ENCODE measurements around the gene ADGRF1.

ADGRF1 gene

GRCh38 chr6:46959419-46959818, 82.7 kb downstream of the ADGRF1 start:
- DNase-seq (ENCODE audit: extremely low read depth, insufficient read length): no peak
- H3K4me3 ChIP-seq (replicated peaks; ENCODE audit: low read depth, low read length): no peak overlapping the region
- H3K27me3 ChIP-seq (replicated peaks; ENCODE audit: control insufficient read depth, insufficient read depth, low read length): no peaks in the 10 kb centered on the region; the same call in 1 of the 2 replicates
- no peaks in the 10 kb centered on the region for H3K36me3 ChIP-seq (ENCODE audit: control insufficient read depth, insufficient read depth, low read length)
- TF ChIP-seq, protein P1, sequence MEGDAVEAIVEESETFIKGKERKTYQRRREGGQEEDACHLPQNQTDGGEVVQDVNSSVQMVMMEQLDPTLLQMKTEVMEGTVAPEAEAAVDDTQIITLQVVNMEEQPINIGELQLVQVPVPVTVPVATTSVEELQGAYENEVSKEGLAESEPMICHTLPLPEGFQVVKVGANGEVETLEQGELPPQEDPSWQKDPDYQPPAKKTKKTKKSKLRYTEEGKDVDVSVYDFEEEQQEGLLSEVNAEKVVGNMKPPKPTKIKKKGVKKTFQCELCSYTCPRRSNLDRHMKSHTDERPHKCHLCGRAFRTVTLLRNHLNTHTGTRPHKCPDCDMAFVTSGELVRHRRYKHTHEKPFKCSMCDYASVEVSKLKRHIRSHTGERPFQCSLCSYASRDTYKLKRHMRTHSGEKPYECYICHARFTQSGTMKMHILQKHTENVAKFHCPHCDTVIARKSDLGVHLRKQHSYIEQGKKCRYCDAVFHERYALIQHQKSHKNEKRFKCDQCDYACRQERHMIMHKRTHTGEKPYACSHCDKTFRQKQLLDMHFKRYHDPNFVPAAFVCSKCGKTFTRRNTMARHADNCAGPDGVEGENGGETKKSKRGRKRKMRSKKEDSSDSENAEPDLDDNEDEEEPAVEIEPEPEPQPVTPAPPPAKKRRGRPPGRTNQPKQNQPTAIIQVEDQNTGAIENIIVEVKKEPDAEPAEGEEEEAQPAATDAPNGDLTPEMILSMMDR (IDR thresholded peaks at IDR 0.05; ENCODE audit: insufficient read depth, low read length, poor library complexity, severe bottlenecking): no peak

GRCh38 chr6:46956409-46956808, 85.7 kb downstream of the ADGRF1 start:
- no peak overlapping the region for H3K4me3 ChIP-seq (replicated peaks; ENCODE audit: low read depth, low read length)
- TF ChIP-seq, protein P1 (IDR thresholded peaks at IDR 0.05; ENCODE audit: insufficient read depth, low read length, poor library complexity, severe bottlenecking): no peak
- H3K36me3 ChIP-seq (ENCODE audit: control insufficient read depth, insufficient read depth, low read length): no peaks in the 10 kb centered on the region
- DNase-seq (ENCODE audit: extremely low read depth, insufficient read length): no peak
- H3K27me3 ChIP-seq (replicated peaks; ENCODE audit: control insufficient read depth, insufficient read depth, low read length): no peaks in the 10 kb centered on the region; the same call in 1 of the 2 replicates

DNA sequence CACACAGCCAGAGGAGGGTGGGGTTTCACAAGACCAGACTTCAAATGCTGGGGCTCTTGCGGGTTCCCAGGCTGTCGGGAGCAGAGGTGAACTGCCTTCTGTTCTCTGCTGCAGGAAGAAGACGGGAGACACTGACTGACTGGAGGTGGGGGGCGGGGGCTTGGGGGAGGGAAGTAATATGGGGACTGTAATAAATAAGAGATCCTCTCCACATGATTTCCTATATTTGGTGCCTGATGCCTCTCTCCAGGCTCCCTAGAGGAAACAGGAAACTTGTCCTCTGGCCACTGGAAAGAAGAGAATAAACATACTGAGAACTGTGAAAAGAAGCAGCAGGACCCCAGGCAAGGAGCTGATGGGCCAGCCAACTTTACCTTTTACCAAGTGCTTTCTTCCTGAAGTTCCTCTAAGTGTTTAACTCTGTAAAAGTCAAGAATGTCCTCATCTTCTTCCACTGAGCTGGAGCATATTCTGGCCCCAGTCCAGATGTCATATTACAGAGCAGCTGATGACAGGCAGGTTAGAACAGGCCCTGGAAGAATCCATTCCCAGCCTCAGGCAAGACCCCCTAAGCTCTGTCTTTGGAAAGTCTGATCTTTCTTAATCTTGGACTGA, 87.2 kb downstream of the ADGRF1 start:
- TF ChIP-seq, protein P1 (IDR thresholded peaks at IDR 0.05; ENCODE audit: insufficient read depth, low read length, poor library complexity, severe bottlenecking): no peak
- Histone ChIP-seq H3K4me3 (replicated peaks; ENCODE audit: low read depth, low read length) (no peak overlapping the region), H3K36me3 (ENCODE audit: control insufficient read depth, insufficient read depth, low read length) (no peaks in the 10 kb centered on the region), H3K27me3 (replicated peaks; ENCODE audit: control insufficient read depth, insufficient read depth, low read length) (no peaks in the 10 kb centered on the region; the same call in 1 of the 2 replicates)
- DNase-seq (ENCODE audit: extremely low read depth, insufficient read length): no peak

DNA sequence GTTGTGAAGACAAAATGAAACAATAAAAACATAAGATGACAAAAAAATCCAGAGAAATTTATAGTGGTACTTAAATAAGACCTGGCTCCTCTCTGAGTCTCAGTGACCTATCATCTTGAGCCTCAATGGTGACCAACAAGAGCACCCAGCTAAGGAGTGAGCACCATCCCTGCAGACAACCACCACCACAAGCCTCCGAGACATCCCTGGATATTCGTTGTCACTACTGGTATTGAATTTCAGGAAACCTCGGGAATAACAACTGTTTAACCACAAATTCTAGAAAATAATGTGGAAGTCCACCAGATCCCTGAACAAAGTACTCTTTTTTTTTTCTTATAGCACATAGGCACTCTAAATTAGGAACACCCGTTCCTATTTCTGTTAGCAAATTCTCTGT, 88.2 kb downstream of the ADGRF1 start:
- Histone ChIP-seq H3K36me3 (ENCODE audit: control insufficient read depth, insufficient read depth, low read length) (no peaks in the 10 kb centered on the region), H3K4me3 (replicated peaks; ENCODE audit: low read depth, low read length) (no peak overlapping the region), H3K27me3 (replicated peaks; ENCODE audit: control insufficient read depth, insufficient read depth, low read length) (no peaks in the 10 kb centered on the region; the same call in 1 of the 2 replicates)
- TF ChIP-seq, protein P1 (IDR thresholded peaks at IDR 0.05; ENCODE audit: insufficient read depth, low read length, poor library complexity, severe bottlenecking): no peak
- no peak for DNase-seq (ENCODE audit: extremely low read depth, insufficient read length)

DNA sequence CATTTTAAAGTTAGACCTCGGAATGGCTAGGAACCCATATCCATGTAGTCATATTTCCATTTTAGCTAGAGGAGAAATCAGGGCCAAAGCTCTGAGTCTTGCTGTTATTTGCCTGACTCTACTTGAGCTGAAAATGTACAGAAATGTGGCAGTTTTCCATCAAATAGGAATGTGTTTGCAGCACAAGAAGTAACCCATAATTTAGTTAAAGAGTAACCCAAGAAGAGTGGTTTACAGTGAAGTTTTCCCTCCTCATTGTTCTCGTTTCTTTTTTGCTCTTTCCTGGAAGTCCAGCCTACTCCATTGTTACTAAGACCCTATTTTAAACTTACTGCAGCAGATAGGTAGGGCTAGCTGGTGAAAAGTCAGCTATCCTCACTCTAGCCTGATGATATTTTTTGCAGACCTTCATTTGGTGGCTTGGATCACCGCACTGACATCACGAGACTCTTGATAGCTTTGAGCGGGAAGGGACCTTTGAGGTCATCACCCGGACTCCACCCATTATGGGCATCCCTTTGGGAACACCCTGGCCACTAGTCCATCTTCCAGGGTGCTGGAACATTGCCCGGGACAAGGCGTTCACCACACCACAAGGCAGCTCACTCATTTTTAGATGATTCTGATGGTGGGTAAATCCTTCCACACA, 92.4 kb downstream of the ADGRF1 start:
- no peak for DNase-seq (ENCODE audit: extremely low read depth, insufficient read length)
- TF ChIP-seq, protein P1 (IDR thresholded peaks at IDR 0.05; ENCODE audit: insufficient read depth, low read length, poor library complexity, severe bottlenecking): no peak
- Histone ChIP-seq H3K36me3 (ENCODE audit: control insufficient read depth, insufficient read depth, low read length) (no peaks in the 10 kb centered on the region), H3K4me3 (replicated peaks; ENCODE audit: low read depth, low read length) (no peak overlapping the region), H3K27me3 (replicated peaks; ENCODE audit: control insufficient read depth, insufficient read depth, low read length) (no peaks in the 10 kb centered on the region)
